RWPE2 (cell line): ENCODE data around the gene THRB.
A peak's percentile ranks its signal among the peaks of the same experiment; 100 is the strongest.

Experiments used
- ATAC-seq: fragments of 200-7000 bp; cut with Tn5 transposase; 3 replicates; pipeline ENCODE4 v1.9.1; 2021; ENCODE audit warnings: low read depth
- DNase-seq: peaks from one replicate; pipeline ENCODE4 v3.0.0-alpha.2; 2020; ENCODE audit warnings: low spot score
- H3K27ac ChIP-seq: fragments of 450-650 bp; 2 replicates; pipeline ENCODE4 v1.5.1; 2017; ENCODE audit warnings: mild to moderate bottlenecking; ENCODE audit not compliant: poor library complexity, severe bottlenecking
- H3K27me3 ChIP-seq: fragments of 250-450 bp; sonication (Bioruptor Pico); 2 replicates; pipeline ENCODE4 v1.5.1; 2021; ENCODE audit warnings: mild to moderate bottlenecking, moderate library complexity; ENCODE audit not compliant: insufficient read depth, poor library complexity, severe bottlenecking
- H3K36me3 ChIP-seq: fragments of 250-450 bp; sonication (Bioruptor Pico); 2 replicates; pipeline ENCODE4 v1.5.1; 2020; ENCODE audit warnings: low read depth, mild to moderate bottlenecking, moderate library complexity
- H3K4me1 ChIP-seq: fragments of 250-450 bp; sonication (Bioruptor Pico); 2 replicates; pipeline ENCODE4 v1.5.1; 2021; ENCODE audit warnings: mild to moderate bottlenecking, moderate library complexity; ENCODE audit not compliant: insufficient read depth, poor library complexity, severe bottlenecking
- H3K4me3 ChIP-seq: fragments of 250-450 bp; sonication (Bioruptor Pico); 2 replicates; pipeline ENCODE4 v1.5.1; 2021; ENCODE audit warnings: mild to moderate bottlenecking, moderate library complexity; ENCODE audit not compliant: severe bottlenecking
- H3K9me3 ChIP-seq: fragments of 250-450 bp; sonication (Bioruptor Pico); 2 replicates; pipeline ENCODE4 v1.5.1; 2021; ENCODE audit warnings: mild to moderate bottlenecking, moderate library complexity; ENCODE audit not compliant: severe bottlenecking
- TF ChIP-seq, protein P1 (sequence below): fragments of 450-650 bp; IDR thresholded peaks from one replicate; pipeline ENCODE4 v1.5.1; 2017; ENCODE audit warnings: mild to moderate bottlenecking, moderate library complexity; ENCODE audit not compliant: poor library complexity, severe bottlenecking

The THRB gene

DNA sequence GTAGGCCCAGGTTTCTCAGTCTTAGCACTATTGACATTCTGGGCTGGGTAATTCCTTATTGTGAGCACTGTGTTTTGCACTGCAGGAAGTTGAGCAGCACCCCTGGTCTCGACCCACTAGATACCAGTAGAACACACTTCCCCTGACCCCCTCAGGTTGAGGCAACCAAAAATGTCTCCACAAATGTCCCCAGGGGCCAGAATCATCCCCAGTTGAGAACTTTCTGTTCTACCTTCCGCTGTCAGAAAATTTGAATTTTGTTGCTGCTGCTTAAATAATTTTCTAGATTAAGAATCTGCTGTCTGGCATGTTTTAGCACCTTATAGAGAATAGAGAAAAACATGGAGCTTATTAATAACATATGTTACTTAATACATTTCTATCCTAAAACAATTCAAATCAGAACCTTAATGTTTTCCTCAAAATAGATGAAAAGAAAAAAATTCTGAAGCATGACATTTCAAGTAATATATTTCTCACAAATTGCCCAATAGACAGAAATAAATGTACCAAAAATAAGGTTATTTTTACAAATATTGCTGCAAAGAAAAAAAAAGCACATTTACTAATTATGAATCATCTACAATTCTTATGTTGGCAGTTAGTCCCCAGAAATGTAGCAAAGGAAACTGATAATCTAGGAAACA lies 13.2 kb upstream of the THRB start:
- Histone ChIP-seq H3K9me3 (no peaks in the 10 kb centered on the region), H3K27me3 (no peaks in the 10 kb centered on the region), H3K4me3 (no peak overlapping the region), H3K27ac (peak overlapping the region; percentile 75), H3K36me3 (no peaks in the 10 kb centered on the region), H3K4me1 (peaks cover 37% of the 10 kb centered on the region)
- ATAC-seq (no peak), DNase-seq (no peak)
- TF ChIP-seq, protein P1, sequence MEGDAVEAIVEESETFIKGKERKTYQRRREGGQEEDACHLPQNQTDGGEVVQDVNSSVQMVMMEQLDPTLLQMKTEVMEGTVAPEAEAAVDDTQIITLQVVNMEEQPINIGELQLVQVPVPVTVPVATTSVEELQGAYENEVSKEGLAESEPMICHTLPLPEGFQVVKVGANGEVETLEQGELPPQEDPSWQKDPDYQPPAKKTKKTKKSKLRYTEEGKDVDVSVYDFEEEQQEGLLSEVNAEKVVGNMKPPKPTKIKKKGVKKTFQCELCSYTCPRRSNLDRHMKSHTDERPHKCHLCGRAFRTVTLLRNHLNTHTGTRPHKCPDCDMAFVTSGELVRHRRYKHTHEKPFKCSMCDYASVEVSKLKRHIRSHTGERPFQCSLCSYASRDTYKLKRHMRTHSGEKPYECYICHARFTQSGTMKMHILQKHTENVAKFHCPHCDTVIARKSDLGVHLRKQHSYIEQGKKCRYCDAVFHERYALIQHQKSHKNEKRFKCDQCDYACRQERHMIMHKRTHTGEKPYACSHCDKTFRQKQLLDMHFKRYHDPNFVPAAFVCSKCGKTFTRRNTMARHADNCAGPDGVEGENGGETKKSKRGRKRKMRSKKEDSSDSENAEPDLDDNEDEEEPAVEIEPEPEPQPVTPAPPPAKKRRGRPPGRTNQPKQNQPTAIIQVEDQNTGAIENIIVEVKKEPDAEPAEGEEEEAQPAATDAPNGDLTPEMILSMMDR = no peak

GRCh38 chr3:24506966-24507775 lies 12.5 kb upstream of the THRB start:
- no peaks in the 10 kb centered on the region for H3K27me3 ChIP-seq
- no peaks in the 10 kb centered on the region for H3K36me3 ChIP-seq
- DNase-seq = no peak
- no peak for ATAC-seq
- H3K4me3 ChIP-seq = no peak overlapping the region
- H3K27ac ChIP-seq = peak overlapping the region; percentile 75
- peaks cover 44% of the 10 kb centered on the region for H3K4me1 ChIP-seq
- no peaks in the 10 kb centered on the region for H3K9me3 ChIP-seq
- TF ChIP-seq, protein P1 = no peak

DNA sequence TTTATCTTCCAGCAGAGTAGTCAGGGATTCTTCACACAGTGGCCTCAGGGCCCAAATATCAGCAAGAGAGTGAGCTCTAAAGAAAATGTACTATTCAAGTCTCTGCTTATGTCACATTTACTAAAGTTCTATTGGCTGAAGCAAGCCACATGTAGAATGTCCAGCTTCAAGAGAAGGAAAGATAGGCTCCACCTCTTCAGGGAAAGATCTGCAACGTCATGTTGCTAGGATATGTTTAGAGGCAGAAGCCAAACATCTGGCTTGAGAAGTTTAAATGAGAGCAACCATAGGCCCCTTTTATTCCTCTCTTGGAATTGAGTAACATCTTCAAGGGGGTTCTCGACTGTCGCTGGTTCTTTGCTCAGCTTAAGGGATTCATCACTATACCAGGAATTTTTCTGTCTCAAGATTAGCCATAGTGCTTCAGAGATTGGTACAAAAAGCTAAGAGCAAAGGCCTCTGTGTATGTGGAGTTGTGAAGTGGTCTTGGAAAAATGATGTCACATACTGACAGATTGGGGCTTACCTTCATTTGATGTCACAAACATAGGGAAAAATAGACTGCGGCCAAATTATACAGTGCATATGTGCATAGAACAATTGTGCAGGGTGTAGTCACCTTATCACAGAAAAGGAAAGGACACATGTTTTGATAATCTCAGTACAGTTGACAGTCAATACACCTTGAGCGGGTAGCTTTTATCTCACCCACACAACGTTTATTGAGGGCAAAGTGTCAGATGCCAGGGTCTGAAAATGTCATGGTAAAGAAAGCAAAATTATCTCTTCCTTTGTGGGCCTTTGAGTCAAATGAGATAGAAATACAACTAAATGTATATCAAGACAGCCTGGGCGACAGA lies 11.3 kb upstream of the THRB start:
- ATAC-seq (no peak), DNase-seq (no peak)
- H3K27ac ChIP-seq = no peak overlapping the region
- no peaks in the 10 kb centered on the region for H3K36me3 ChIP-seq
- H3K4me3 ChIP-seq = no peak overlapping the region
- H3K27me3 ChIP-seq = no peaks in the 10 kb centered on the region
- no peaks in the 10 kb centered on the region for H3K9me3 ChIP-seq
- TF ChIP-seq, protein P1 = no peak
- peaks cover 49% of the 10 kb centered on the region for H3K4me1 ChIP-seq

DNA sequence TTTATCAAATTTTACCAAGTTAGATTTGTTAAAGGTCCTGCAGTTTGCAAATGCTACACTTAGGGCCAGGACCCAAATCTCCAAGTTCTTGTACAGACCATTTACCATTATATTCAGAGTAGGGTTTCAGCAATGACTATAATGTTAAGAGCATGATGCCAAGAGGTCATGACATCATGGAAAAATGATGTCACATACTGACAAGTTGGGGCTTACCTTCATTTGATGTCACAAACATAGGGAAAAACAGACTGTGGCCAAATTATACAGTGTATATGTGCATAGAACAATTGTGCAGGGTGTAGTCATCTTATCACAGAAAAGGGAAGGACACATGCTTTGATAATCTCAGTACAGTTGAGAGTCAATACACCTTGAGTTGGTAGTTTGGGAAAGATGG lies 10.1 kb upstream of the THRB start:
- Histone ChIP-seq H3K36me3 (no peaks in the 10 kb centered on the region), H3K27me3 (no peaks in the 10 kb centered on the region), H3K27ac (no peak overlapping the region), H3K9me3 (no peaks in the 10 kb centered on the region), H3K4me3 (no peak overlapping the region), H3K4me1 (peaks cover 43% of the 10 kb centered on the region)
- DNase-seq (no peak), ATAC-seq (no peak)
- TF ChIP-seq, protein P1 = no peak
